ENCODE measurements around the gene GGTA1. TPM values are rescaled to one million over a fixed set of nuclear protein-coding genes. Genes with fewer than 3 reads are reported as not detected.
"Not testable (repeated sequence)": the region's sequence is repeated elsewhere in the genome, so short reads cannot be mapped to it uniquely, and the experiment has no call there.

The GGTA1 gene
- total RNA-seq, 1 donor from 2014 or later, result not detected

DNA sequence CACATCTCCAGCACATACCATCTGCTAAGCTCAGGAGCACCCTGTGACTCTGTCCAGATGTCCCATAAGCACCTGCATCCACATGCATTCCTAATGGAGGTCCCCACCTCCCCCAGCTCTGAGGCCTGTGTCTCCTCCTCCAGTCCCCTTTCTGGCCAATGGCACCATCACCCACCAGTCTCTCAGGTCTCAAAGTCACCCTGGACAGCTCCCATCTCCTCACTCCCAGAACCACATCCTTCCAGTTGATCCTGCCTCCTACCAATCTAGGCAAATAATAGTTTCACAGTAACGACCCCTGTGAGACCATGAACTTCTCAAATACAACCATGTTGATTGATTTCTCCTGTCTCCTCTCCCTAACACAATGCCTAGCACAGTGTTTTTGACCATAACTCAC is 40.1 kb downstream of the GGTA1 start:
- no peaks in the 10 kb centered on the region for H3K4me1 Mint-ChIP-seq
- no peaks in the 10 kb centered on the region for H3K9me3 Mint-ChIP-seq
- no peak overlapping the region for H3K4me3 Mint-ChIP-seq
- H3K27me3 Mint-ChIP-seq (ENCODE audit: low read depth), result peaks cover 40% of the 10 kb centered on the region
- H3K27ac Mint-ChIP-seq (ENCODE audit: unreplicated experiment), result no peak overlapping the region
- H3K36me3 Mint-ChIP-seq (ENCODE audit: low read depth), result no peaks in the 10 kb centered on the region
- DNase-seq (ENCODE audit: low read depth, low spot score), result no peak
- no peak for TF ChIP-seq CTCF (conservative IDR thresholded peaks at IDR 0.05)

DNA sequence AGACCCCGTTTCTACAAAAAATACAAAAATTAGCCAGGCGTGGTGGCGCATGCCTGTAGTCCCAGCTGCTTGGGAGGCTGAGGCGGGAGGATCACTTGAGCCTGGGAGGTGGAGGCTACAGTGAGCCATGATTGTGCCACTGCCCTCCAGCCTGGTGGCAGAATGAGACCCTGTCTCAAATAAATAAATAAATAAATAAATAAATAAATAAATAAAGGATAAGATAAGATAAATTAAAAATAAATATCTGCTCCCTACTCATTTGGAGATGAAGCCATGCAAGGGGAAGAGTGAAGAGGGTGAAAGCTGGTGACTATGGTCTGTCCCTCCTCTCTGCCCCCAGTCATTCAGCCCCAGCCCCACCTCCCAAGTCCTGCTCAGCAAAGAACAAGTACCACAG is 41.2 kb downstream of the GGTA1 start:
- peaks cover 35% of the 10 kb centered on the region for H3K27me3 Mint-ChIP-seq (ENCODE audit: low read depth)
- H3K27ac Mint-ChIP-seq (ENCODE audit: unreplicated experiment); H3K4me1 Mint-ChIP-seq; H3K36me3 Mint-ChIP-seq (ENCODE audit: low read depth); DNase-seq (ENCODE audit: low read depth, low spot score); H3K4me3 Mint-ChIP-seq; H3K9me3 Mint-ChIP-seq: not testable (repeated sequence)

- no peak overlapping the region for H3K27ac Mint-ChIP-seq (ENCODE audit: unreplicated experiment)
- no peaks in the 10 kb centered on the region for H3K9me3 Mint-ChIP-seq
- peaks cover 9% of the 10 kb centered on the region for H3K4me1 Mint-ChIP-seq
- H3K27me3 Mint-ChIP-seq (ENCODE audit: low read depth), result peaks cover 13% of the 10 kb centered on the region
- no peak for DNase-seq (ENCODE audit: low read depth, low spot score)
- H3K4me3 Mint-ChIP-seq, result no peak overlapping the region
- no peak for TF ChIP-seq CTCF (conservative IDR thresholded peaks at IDR 0.05)
- H3K36me3 Mint-ChIP-seq (ENCODE audit: low read depth), result no peaks in the 10 kb centered on the region
Measured at GRCh38 chr9:121455527-121456239, 44.0 kb downstream of the GGTA1 start.

DNA sequence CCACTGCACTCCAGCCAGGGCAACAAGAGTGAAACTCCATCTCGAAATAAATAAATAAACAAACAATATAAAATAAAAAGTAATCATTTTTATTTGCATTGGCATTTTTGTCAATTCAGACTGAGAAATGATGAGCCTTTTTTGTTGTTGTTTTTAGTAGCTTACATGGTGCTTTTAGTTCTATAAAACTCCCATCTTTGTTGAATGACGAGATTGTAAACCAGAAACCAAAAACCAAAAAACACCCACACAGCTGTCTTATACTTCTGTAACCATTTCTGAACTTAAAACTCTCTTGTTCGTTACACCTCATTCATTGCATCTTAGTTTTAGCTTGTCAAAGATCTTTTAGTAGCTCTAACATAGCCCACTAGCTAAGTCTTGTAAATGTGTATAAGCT is 44.7 kb downstream of the GGTA1 start:
- no peak overlapping the region for H3K4me3 Mint-ChIP-seq
- peaks cover 10% of the 10 kb centered on the region for H3K27me3 Mint-ChIP-seq (ENCODE audit: low read depth)
- no peak overlapping the region for H3K27ac Mint-ChIP-seq (ENCODE audit: unreplicated experiment)
- H3K9me3 Mint-ChIP-seq, result no peaks in the 10 kb centered on the region
- H3K4me1 Mint-ChIP-seq, result peaks cover 9% of the 10 kb centered on the region
- DNase-seq (ENCODE audit: low read depth, low spot score), result no peak
- no peaks in the 10 kb centered on the region for H3K36me3 Mint-ChIP-seq (ENCODE audit: low read depth)
- TF ChIP-seq CTCF (conservative IDR thresholded peaks at IDR 0.05), result no peak

DNA sequence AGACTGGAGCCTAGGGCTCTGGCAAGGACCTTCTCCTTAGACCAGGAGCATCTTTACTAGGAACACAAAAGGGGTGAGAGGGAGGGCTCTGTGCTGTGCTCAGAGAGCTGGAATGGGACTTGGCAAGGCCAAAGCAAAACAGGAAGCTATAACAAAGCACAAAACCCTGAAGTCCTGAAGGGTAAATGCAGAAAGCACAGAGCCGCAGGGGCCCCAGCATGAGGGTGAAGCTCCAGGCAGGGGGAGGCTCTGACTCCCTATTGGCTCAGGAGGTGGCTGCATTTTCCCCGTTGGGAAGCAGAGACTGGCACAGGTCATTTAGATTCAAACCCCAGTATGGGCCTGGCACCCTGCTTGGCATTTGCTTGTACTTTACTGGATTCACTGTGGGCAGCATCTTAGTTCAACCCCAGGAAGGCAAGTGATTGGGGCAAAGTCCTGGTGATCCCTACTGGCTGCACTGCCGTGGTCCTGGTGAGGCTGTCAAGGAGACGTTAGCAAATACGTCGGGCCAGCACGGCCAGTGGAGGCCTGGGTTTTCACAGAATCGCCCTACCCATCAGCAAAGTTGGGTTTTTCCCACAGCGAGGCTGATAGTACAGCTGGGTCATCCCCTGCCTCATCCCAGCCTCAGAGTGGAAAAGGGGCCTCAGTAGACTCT is 46.3 kb downstream of the GGTA1 start:
- Mint-ChIP-seq H3K36me3 (ENCODE audit: low read depth) (no peaks in the 10 kb centered on the region), H3K27ac (ENCODE audit: unreplicated experiment) (no peak overlapping the region), H3K4me1 (peaks cover 9% of the 10 kb centered on the region), H3K27me3 (ENCODE audit: low read depth) (peaks cover 5% of the 10 kb centered on the region), H3K9me3 (no peaks in the 10 kb centered on the region), H3K4me3 (no peak overlapping the region)
- no peak for DNase-seq (ENCODE audit: low read depth, low spot score)
- no peak for TF ChIP-seq CTCF (conservative IDR thresholded peaks at IDR 0.05)

DNA sequence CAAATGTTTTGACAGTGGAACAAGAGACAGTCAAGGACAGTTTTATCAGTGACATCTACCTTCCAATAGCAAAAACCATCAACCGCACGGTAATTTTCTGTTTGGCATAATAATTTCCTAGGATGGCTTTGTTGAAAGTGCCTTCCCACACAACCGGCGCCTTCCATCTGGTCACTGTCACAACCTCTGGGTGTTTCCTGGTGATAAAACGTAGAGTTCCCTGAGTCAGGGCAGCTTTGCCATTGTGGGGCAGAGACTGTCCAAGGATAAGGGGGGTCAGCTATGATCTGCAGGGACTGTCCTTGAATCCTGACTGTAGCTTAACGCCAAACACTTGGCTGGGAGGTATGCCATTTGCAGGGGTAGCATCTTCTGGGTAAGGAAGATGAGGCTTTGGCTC is 47.6 kb downstream of the GGTA1 start:
- Mint-ChIP-seq H3K4me3 (no peak overlapping the region), H3K9me3 (no peaks in the 10 kb centered on the region), H3K27ac (ENCODE audit: unreplicated experiment) (no peak overlapping the region), H3K4me1 (peaks cover 9% of the 10 kb centered on the region), H3K36me3 (ENCODE audit: low read depth) (no peaks in the 10 kb centered on the region), H3K27me3 (ENCODE audit: low read depth) (peaks cover 5% of the 10 kb centered on the region)
- no peak for DNase-seq (ENCODE audit: low read depth, low spot score)
- no peak for TF ChIP-seq CTCF (conservative IDR thresholded peaks at IDR 0.05)
